Esophagus muscularis mucosa (tissue), 3 donors: ENCODE data around the gene LMOD1.

ENCODE experiments used
- CTCF ChIP-seq, 3 experiments: fragments of 200-600 bp in 2 of 3; fragments of 450-650 bp in 1 of 3; sonication (generic) in 2 of 3; IDR thresholded peaks; one replicate each; pipeline ENCODE4 v1.5.1; 2017 to 2019; ENCODE audit warnings: antibody characterized with exemption in 3 of 3, mild to moderate bottlenecking in 2 of 3, moderate library complexity in 1 of 3
- POLR2A ChIP-seq: fragments of 450-650 bp; IDR thresholded peaks from one replicate; pipeline ENCODE4 v1.6.1; 2017; ENCODE audit warnings: antibody characterized with exemption, moderate library complexity, mild to moderate bottlenecking, low read depth
- POLR2AphosphoS5 ChIP-seq, 2 donors: sonication (generic); formaldehyde crosslinking; IDR thresholded peaks; one replicate each; pipeline ENCODE4 v1.6.1; 2017; ENCODE audit warnings: antibody characterized with exemption in 2 of 2

- TF ChIP-seq POLR2A = no peak
- no peak for TF ChIP-seq CTCF (IDR thresholded peaks at IDR 0.05)
- peak in 1 of 2 donors; percentile 61 for TF ChIP-seq POLR2AphosphoS5 (IDR thresholded peaks at IDR 0.05)
Observed at GRCh38 chr1:201937624-201938213, 8.6 kb downstream of the LMOD1 start.
